Retinal pigment epithelial cell (primary cell): ENCODE results near the gene XYLB.
A peak's percentile ranks its signal among the peaks of the same experiment; 100 is the strongest.

ENCODE experiments used
- DNase-seq: peaks from one replicate; pipeline ENCODE4 v3.0.0-alpha.2; 2010; ENCODE audit warnings: low read depth
- H3K4me3 ChIP-seq: 2 replicates; pipeline ENCODE4 v1.5.1; 2011; ENCODE audit warnings: mild to moderate bottlenecking, low read length, control low read depth, moderate library complexity
- TF ChIP-seq, protein P1 (sequence below): conservative IDR thresholded peaks from 2 replicates; pipeline ENCODE4 v1.5.1; 2011; ENCODE audit warnings: low read depth, low read length, control low read depth, inconsistent platforms

XYLB gene

DNA sequence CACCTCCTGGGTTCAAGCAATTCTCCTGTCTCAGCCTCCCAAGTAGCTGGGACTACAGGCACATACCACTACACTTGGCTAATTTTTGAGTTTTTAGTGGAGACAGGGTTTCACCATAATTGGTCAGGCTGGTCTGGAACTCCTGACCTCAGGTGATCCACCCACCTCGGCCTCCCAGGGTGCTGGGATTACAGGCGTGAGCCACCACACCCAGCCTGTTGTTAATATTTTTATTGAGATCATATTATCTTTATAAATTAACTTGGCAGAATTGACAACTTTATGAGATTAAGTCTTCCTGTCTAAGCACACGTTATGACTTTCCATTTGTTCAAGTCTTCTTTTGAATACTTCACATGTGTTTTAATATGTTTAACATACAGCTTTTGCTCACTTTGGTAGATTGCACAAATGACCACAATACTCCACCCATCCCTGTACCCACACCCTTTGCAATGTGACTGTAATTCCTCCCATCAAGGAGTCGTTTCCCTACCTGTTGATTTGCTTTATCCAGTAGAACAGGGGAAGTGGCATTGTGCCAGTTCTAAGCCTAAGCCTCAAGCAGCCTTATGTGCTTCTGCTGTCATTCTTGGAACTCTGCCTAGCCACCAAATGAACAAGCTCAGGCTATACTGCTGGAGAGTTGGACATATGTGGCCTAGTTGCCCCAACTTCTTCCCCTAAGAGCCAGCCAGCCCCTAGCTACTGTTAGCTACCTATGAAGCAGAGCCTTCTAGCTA lies 8.2 kb downstream of the XYLB start:
- peak; percentile 75 for DNase-seq
- no peak overlapping the region for H3K4me3 ChIP-seq
- TF ChIP-seq, protein P1, sequence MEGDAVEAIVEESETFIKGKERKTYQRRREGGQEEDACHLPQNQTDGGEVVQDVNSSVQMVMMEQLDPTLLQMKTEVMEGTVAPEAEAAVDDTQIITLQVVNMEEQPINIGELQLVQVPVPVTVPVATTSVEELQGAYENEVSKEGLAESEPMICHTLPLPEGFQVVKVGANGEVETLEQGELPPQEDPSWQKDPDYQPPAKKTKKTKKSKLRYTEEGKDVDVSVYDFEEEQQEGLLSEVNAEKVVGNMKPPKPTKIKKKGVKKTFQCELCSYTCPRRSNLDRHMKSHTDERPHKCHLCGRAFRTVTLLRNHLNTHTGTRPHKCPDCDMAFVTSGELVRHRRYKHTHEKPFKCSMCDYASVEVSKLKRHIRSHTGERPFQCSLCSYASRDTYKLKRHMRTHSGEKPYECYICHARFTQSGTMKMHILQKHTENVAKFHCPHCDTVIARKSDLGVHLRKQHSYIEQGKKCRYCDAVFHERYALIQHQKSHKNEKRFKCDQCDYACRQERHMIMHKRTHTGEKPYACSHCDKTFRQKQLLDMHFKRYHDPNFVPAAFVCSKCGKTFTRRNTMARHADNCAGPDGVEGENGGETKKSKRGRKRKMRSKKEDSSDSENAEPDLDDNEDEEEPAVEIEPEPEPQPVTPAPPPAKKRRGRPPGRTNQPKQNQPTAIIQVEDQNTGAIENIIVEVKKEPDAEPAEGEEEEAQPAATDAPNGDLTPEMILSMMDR, result no peak

DNA sequence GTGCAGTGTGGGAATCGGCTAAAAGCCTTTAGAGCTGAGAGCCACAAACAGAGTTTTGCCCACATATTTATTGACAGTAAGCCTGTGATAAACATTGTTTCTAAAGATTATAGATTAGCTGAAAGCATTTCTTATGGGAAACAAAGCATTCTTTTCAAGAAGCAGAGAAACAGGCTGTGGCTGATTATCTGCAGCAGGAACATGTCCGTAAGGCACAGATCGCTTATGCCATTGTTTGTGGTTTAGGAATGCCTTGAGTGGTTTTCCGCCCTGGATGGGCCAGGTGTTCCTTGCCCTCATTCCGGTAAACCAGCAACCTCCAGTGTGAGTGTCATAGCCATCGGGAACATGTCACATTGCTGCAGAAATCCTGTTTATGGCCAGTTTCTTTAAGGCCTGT lies 12.5 kb downstream of the XYLB start:
- no peak for DNase-seq
- TF ChIP-seq, protein P1, result no peak
- H3K4me3 ChIP-seq, result no peak overlapping the region

DNA sequence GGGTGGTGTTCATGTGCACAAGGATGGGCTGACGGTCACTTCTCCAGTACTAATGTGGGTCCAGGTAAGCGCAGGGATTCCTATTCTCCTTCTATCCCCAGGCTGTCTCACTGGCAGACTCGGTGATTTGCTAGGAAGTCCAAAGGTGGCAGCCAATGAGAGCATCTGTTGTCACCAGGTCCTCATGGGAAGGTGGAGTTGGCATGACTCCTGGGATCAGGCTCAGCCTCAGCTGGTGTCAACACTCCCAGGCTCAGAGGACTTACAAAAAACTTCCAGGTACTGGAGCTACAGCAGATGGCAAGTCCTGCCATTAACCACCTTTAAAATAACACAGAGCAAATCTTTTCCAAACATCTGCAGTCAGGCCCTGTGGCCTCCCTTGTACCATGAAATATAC lies 13.8 kb downstream of the XYLB start:
- TF ChIP-seq, protein P1, result no peak
- DNase-seq, result no peak
- no peak overlapping the region for H3K4me3 ChIP-seq

DNA sequence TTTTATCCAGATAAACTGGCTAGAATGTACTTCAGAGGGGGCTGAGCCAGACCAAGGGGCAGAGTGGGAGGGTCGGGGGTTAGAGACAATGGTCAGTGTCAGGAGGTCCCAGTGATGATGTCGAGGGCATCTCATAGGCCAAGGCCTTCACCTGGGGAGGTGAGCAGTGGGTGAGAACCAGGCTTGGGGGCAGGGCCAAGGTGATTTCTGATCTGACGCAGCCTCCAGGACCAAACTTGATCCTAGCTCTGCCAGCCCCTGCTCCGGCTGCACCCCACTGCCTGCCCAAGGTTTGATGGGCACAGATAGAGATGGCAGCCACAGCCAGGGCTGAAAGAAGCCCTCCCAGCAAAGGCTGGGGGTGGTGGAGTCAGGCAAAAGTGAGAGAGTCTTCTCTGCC lies 14.9 kb downstream of the XYLB start:
- no peak overlapping the region for H3K4me3 ChIP-seq
- TF ChIP-seq, protein P1, result no peak
- no peak for DNase-seq

DNA sequence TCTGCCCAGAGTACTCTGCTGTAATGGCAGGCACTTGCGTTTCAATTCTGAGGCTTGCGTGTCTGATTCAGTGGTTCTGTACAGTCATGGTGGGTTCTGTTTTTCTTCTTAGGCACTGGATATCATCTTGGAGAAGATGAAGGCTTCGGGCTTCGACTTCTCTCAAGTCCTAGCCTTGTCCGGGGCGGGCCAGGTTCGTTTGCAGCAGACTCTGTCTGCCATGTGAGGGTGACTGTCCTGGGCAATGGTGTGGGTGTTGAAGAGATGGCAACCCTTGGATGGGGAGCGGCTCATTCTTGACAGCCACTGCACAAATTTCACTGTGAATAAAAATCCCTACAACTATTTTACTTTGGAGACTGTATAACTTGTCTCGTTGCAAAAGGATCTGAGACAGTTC lies 16.2 kb downstream of the XYLB start:
- H3K4me3 ChIP-seq, result no peak overlapping the region
- TF ChIP-seq, protein P1, result no peak
- no peak for DNase-seq

DNA sequence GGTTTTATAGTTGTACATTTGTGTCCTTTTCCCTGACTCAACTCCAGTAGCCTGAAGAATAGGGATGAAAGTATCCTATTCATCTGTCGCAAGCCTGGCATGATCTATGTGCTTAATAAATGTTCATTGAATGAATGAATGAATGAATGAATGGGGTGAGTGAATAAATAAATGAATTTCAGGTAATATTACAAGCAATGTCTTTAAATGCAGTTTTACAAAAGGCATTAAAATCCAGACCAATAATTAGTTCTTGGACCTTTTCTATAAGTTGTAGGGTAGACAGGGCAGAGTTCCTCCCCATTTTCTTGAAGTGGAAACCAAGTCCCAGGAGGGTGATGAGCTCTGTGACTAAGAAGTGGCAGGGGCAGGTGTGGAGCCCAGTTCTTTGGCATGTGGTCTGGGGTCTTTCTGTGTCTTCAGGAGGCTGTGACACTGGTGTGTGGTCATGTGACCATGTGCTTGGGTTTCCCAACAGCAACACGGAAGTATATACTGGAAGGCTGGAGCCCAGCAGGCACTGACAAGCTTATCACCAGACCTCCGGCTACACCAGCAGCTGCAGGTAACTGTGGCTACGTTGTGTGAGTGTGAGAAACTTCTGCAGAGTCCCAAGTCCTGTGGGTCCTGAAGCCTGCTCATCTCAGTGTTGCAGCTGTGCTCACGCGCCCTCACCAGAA lies 18.3 kb downstream of the XYLB start:
- TF ChIP-seq, protein P1, result no peak
- no peak for DNase-seq
- H3K4me3 ChIP-seq, result no peak overlapping the region
